GM19328 (cell line): ENCODE data around the gene G2E3.
"Not testable (repeated sequence)": the region's sequence is repeated elsewhere in the genome, so short reads cannot be mapped to it uniquely, and the experiment has no call there.

Source experiments
- ATAC-seq: cut with Tn5 transposase; IDR thresholded peaks from one replicate; pipeline ENCODE4 v1.9.1; 2021; ENCODE audit warnings: mild to moderate bottlenecking, moderate library complexity; ENCODE audit not compliant: unreplicated experiment

G2E3 gene

DNA sequence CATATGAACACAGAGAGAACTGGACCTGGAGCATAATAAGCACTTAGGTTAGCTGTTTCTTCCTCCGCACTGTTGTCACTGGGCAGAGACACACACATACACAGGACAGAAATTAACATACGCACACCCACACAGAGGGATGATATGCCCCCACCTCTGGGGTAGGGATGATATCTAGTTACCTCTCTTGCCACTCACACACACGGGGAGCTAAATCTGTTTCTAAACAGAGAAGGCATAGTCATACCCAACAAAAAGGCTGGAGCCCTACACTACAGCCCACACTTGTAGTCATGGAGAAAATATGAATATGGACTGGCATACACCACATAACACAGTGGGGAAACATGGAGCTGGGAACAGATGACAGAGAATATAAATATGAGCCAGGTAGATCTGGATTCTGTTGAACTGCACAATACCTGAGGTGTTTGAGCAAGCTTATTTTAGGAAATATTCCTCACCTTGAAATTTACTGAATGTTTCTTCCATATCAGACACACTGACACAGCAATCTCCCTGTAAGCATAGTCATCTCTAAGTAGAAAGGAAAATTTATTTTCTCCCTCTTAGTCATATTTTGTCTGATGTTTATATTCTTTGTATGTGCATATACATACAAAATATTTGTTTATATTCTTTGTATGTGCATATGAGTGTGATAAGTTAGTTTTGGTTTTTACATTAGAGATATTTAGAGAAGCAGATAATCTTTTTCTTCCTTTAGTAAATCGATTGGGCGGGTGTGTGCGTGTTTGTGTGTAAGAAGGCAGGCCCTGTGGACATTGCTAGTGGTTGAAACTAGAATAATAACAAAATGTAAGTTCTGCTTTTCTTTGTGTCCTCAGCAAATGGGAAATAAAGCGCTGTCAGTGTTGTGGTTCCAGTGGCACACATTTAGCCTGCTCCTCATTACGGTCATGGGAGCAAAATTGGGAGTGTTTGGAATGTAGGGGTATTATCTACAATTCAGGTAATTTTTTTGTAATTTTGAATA lies 42.3 kb downstream of the G2E3 start:
- no peak for ATAC-seq

- ATAC-seq = no peak
These were observed 44.4 kb downstream of the G2E3 start for GRCh38 chr14:30603402-30603801.

DNA sequence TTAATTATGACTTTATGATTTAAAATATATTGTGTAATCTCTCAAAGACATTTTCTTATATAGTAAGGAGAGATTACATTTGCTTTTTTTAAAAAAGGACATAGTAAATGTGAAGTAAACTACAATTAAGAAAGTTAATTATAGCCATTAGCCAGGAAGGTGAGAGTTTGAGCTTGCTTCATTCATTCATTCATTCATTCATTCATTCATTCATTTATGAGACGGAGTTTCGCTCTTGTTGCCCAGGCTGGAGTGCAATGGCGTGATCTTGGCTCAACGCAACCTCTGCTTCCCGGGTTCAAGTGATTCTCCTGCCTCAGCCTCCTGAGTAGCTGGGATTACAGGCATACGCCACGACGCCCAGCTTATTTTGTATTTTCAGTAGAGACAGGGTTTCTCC lies 45.7 kb downstream of the G2E3 start:
- not testable (repeated sequence) for ATAC-seq

DNA sequence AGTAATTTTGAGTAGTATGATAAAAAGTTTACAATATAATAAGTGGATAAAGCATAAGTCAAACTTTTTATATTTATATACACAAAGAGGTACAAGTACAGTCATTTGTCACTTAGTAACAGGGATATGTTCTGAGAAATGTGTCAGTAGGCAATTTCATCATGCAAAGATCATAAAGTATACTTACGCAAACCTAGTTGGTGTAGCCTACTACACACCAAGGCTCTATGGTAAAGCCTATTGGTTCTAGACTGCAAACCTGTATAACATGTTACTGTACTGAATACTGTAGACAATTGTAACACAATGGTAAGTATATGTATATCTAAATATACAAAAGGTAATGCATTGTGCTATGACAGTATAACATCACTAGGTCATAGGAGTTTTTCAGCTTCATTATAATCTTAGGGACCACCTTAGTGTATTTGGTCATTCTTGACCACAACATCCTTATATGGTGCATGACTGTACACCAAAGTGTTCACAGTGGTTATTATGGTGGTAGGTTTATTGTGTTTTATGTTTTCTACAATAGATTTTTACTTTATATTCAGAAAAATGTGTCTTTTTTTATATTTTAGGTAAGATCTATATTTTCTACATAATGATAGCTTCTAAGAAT lies 48.3 kb downstream of the G2E3 start:
- no peak for ATAC-seq

DNA sequence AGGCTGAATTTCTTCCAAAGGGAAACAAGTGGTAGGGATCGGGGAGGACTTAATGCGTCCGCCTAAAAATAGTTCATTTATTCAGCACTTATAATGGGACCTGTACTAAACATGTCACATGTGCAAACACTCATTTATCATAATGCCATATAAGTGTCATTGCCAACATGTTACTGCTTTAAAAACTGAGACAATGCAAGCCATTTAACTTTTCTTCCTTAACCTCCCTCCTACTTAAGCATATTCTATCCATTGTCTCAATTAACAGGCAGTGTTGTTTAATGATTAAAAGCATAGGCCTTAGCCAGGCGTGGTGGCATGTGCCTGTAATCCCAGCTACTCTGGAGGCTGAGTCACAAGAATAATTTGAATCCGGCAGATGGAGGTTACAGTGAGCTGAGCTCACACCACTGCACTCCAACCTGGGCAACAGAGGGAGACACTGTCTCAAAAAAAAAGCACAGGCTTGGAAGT lies 49.6 kb downstream of the G2E3 start:
- ATAC-seq = no peak

- no peak for ATAC-seq
These were observed 51.9 kb downstream of the G2E3 start for GRCh38 chr14:30610787-30611343.

- no peak for ATAC-seq
These were observed 55.2 kb downstream of the G2E3 start for GRCh38 chr14:30614155-30614554.

- no peak for ATAC-seq
These were observed 61.2 kb downstream of the G2E3 start for GRCh38 chr14:30620178-30620577.

DNA sequence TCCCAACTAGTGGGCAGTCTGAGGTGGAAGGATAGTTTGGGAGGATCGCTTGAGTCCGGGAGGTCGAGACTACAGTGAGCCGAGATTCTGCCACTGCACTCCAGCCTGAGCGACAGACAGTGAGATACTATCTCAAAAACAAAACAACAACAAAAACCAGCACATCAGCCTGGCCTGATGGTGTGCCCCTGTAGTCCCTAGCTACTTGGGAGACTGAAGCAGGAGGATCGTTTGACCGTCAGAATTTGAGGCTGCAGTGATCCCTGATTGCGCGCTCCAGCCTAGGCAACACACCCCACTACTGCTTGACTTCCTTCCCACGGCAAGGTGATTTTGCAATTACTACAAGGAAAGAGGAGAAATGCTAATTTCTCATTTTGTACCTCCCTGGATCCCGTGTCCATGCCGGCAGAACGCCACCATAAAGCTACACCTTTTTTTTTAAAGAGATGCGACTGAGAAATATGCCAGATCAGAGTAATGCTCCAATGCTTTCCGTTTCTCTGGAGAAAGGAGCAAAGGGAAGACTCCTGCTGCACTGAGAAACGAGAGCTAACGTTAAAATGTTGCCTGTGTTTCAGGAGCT lies 62.5 kb downstream of the G2E3 start:
- peak; percentile 0 for ATAC-seq

DNA sequence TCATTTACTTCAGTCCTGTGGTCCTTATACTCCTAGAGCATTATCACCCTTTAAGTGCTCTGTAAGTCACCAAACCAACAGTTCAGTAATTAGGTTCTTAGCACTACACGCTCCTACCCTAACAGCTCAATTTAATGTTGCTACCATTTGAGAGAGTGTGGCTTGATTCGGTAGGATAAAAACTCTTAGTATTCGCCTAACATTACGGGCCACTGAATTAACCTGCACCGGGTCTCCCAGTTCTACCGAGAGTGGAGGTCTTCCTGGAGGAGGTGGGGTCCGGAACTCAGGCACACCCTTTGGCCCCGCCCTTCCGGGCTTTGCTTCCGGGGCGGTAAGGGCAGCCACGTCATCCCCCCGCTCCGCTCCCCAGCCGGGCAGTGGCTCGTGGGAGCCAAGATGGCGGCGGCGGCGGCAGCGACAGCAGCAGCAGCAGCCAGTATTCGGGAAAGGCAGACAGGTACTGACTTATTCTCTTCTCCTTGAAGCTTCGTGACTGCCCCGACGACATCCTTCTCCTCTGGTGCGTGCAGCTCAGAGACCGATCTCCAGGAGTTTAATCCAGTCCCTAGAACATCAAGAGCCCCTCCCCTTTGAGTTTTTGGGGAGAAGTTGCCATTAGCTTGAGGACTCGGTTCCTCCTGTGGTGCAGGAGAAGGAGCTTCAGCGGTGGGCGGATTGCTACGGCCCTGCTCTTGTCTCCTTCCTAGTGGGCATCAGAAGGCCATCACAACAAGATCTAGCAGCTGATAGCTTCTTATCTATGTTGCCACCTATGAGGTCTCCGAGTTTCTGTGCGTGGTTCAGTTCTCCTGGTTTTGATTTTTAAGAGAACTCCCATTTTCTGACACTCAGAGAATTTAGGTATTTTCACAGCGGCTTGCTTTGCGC lies 63.2 kb downstream of the G2E3 start, which contains the start of gene SCFD1:
SCFD1 (plus strand) TSS at position 380 of the 891 bp plus-strand sequence; CDS start at position 400, 20 bp downstream.
- peak; percentile 93 for ATAC-seq

DNA sequence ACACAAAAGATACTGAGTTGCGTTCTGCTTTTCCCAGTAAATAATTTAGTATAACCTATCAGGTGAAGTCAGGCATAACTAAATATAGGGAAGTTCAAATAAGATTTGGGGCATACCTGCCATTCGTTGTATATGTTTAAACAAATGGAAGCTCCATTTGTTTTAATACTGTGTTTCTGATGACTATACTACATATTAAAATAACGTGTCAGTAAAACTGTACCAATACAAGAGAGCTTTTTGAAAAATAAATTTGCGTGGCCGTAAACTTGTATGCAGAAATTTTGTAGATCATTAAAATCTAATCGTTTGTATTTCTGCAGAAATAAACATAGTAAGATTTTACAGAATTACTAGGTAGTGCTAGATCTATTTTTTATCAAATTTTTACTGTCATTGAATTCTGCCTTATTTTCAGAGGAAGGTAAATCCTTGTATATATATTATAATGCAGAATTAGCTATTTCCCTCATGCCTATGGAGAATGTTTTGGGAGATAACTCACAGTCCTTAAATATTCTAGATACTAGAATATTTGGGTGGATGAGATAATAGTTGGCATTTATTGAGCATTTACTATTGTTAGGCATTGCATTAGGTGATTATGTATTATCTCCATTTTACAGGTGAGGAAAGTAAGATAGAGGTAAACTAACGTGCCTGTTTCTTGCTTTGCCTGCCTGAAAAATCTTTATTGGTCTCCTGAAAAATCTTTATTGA lies 64.6 kb downstream of the G2E3 start:
- ATAC-seq = no peak

DNA sequence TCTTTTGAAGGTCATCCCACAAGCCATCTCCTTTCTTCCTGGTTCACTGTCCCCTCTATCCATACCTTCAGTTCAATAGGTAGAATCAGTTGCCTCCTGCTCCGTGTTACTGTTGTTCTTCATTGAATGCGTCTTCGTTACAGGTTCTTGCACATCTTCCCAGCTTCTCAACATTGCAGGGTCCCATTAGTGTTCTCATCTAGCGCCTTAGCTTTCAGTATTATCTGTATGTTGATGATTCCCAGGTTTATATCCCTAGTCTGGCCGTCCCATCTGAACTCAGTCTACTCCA lies 65.1 kb downstream of the G2E3 start:
- no peak for ATAC-seq

DNA sequence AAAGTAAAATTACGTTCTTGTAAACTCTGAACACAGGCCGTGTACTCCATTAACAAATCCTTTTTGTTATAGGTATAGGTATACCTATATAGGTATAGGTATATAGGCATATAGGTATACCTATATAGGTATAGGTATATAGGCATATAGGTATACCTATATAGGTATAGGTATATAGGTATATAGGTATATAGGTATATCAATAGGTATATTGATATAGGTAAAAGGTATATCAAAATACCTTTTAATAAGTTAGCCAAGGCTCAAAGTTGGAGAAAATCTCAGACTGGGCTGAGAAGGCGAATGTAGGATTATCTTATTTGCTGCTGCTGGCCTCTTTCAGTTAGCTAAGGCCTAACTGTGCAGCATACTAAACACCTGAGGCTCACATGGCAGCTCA lies 66.6 kb downstream of the G2E3 start:
- no peak for ATAC-seq

GRCh38 chr14:30629432-30629831 lies 70.5 kb downstream of the G2E3 start:
- not testable (repeated sequence) for ATAC-seq

- no peak for ATAC-seq
These were observed 71.3 kb downstream of the G2E3 start for GRCh38 chr14:30630248-30630647.

DNA sequence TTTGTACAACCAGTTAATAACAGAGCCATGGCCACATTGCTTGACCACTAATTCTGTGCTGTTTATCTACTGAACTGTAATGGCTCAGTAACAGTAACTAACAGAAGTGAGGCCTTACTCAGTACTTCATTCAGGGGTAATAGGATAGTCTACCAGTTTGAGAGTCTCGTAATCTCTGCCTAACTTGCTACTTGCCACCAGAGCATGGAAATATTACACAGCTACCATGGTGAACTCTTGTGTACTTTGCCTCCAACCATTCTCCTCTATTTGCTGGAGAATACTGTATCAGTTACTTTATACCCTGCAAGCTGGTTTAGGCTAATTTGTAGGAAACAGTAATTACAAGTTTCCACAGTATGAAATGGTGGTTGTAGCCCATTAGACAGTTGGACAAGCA lies 73.8 kb downstream of the G2E3 start:
- ATAC-seq = no peak

DNA sequence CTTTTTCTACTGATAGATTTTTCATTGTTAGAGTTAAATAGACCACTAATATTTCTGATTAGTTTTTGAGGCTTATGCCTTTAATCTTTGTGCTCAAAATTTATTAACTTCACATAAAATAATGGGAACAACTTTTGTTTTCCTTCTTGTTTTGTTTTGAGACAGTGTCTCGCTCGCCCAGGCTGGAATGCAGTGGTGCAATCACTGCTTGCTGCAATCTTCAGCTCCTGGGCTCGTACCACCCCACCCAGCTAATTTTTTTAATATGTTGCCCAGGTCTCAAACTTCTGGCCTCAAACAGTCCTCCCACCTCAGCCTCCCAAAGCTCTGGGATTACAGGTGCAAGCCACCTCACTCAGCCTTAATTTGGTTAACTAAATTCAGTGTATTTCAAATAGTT lies 80.0 kb downstream of the G2E3 start:
- ATAC-seq = no peak

- no peak for ATAC-seq
These were observed 82.2 kb downstream of the G2E3 start for GRCh38 chr14:30641207-30641606.

DNA sequence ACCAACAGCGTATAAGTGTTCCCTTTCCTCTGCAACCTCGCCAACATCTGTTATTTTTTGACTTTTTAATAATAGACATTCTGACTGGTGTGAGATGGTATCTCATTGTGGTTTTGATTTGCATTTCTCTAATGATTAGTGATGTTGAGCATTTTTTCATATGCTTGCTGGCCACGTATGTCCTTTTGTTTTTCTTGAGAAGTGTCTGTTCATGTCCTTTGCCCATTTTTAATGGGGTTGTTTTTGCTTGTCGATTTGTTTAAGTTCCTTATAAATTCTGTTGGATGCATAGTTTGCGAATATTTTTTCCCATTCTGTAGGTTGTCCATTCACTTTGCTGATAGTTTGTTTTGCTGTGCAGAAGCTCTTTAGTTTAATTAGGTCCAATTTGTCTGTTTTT lies 85.5 kb downstream of the G2E3 start:
- not testable (repeated sequence) for ATAC-seq

DNA sequence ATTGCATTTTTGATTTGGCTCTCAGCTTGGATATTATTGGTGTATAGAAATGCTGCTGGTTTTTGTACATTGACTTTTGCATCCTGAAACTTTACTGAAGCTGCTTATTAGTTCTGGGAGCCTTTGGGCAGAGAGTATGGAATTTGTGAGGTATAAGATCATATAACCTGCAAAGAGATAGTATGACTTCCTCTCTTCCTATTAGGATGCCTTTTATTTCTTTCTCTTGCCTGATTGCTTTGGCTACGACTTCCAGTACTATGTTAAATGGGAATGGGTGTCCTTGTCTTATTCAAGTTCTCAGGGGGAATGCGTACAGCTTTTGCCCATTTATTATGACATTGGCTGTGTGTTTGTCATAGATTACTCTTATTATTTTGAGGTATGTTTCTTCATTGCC lies 86.6 kb downstream of the G2E3 start:
- no peak for ATAC-seq
